Activated B cell treated with CpG ODN at 0.5 μM for 24 hours (primary cell): ENCODE measurements around the gene C19orf18. TPM values are rescaled to one million over a fixed set of nuclear protein-coding genes. Genes with fewer than 3 reads are reported as not detected.

ENCODE experiments used
- ATAC-seq: fragments of 200-7000 bp; cut with Tn5 transposase; one replicate; pipeline ENCODE4 v1.10.0; 2021; ENCODE audit warnings: low read depth, mild to moderate bottlenecking, moderate library complexity
- CTCF ChIA-PET: fragments of 350-600 bp; sonication (Branson Sonifier 250); formaldehyde crosslinking; loops from one replicate; lab custom pipeline; 2021; ENCODE audit warnings: antibody characterized with exemption; lab: Charles Lee
- POLR2A ChIA-PET: fragments of 350-600 bp; sonication (Branson Sonifier 250); formaldehyde crosslinking; loops from one replicate; lab custom pipeline; 2021; ENCODE audit warnings: antibody characterized with exemption; lab: Charles Lee
- DNase-seq: peaks from one replicate; pipeline ENCODE4 v3.0.0; 2022
- H3K27ac Mint-ChIP-seq: one replicate; pipeline ENCODE4 v1.8.0; 2020; ENCODE audit warnings: mixed read lengths
- H3K27me3 Mint-ChIP-seq: one replicate; pipeline ENCODE4 v1.8.0; 2021; ENCODE audit warnings: mixed read lengths
- H3K36me3 Mint-ChIP-seq: one replicate; pipeline ENCODE4 v1.8.0; 2021; ENCODE audit warnings: low read depth, mixed read lengths
- H3K4me1 Mint-ChIP-seq: one replicate; pipeline ENCODE4 v1.8.0; 2021; ENCODE audit warnings: mixed read lengths
- H3K4me3 Mint-ChIP-seq: one replicate; pipeline ENCODE4 v1.8.0; 2020; ENCODE audit warnings: mild to moderate bottlenecking, mixed read lengths
- H3K9me3 Mint-ChIP-seq: one replicate; pipeline ENCODE4 v1.8.0; 2020; ENCODE audit warnings: mixed read lengths
- CTCF ChIP-seq: fragments of 200-600 bp; IDR thresholded peaks from one replicate; pipeline ENCODE4 v1.8.0; 2022; ENCODE audit warnings: antibody characterized with exemption, mild to moderate bottlenecking
- intact Hi-C: fragments of 100-400 bp; cut with micrococcal nuclease; formaldehyde crosslinking; loops from one replicate; pipeline ENCODE4 v1.15.1; 2024
- total RNA-seq: library from RNA; stranded (reverse); gene quantifications from 2 replicates; pipeline ENCODE4 v1.2.3, GENCODE V29; 2022

The C19orf18 gene
- total RNA-seq, 1 donor from 2014 or later: 1.1 TPM

- Mint-ChIP-seq H3K27me3 (peaks cover 2% of the 10 kb centered on the region), H3K27ac (no peak overlapping the region), H3K4me1 (peaks cover 26% of the 10 kb centered on the region), H3K4me3 (no peak overlapping the region), H3K36me3 (peaks cover 12% of the 10 kb centered on the region), H3K9me3 (peaks cover 18% of the 10 kb centered on the region)
- TF ChIP-seq CTCF: no peak
- ChIA-PET CTCF (no interaction called here), POLR2A (interaction anchor here (0.7 kb wide), 1 partner anchor 426 kb away, joined by 3 read pairs; no protein-coding TSS in a partner anchor)
- no peak for ATAC-seq
- no peak for DNase-seq
- intact Hi-C loops: loop anchor here (5.0 kb wide), 3 partner anchors 62 to 462 kb away; partner anchors contain the start of genes ZIK1, ZNF419 and ZNF814
Observed at GRCh38 chr19:57949702-57950101, 24.6 kb downstream of the C19orf18 start.

GRCh38 chr19:57949296-57949695, 25.0 kb downstream of the C19orf18 start:
- Mint-ChIP-seq H3K27ac (no peak overlapping the region), H3K27me3 (peaks cover 2% of the 10 kb centered on the region), H3K4me1 (peaks cover 28% of the 10 kb centered on the region), H3K9me3 (peaks cover 20% of the 10 kb centered on the region), H3K4me3 (no peak overlapping the region), H3K36me3 (peaks cover 16% of the 10 kb centered on the region)
- ChIA-PET CTCF (no interaction called here), POLR2A (interaction anchor here (0.7 kb wide), 1 partner anchor 426 kb away, joined by 3 read pairs; no protein-coding TSS in a partner anchor)
- TF ChIP-seq CTCF: no peak
- no peak for DNase-seq
- no peak for ATAC-seq
- intact Hi-C loops: loop anchor here (5.0 kb wide), 3 partner anchors 62 to 462 kb away; partner anchors contain the start of genes ZIK1, ZNF419 and ZNF814

- peaks cover 27% of the 10 kb centered on the region for H3K9me3 Mint-ChIP-seq
- ChIA-PET CTCF (no interaction called here), POLR2A (interaction anchor here (0.6 to 1.8 kb wide), 4 partner anchors 11 to 55 kb away, joined by 3 to 6 read pairs (median 4); partner anchors contain the start of genes ZNF418 and ZNF606)
Observed at GRCh38 chr19:57947419-57948134, 26.8 kb downstream of the C19orf18 start, which contains the start of gene ZNF256. Gene ZNF256 (minus strand): TSS chr19:57947706. CDS start chr19:57947474, 232 bp downstream.

GRCh38 chr19:57947088-57947418, 27.3 kb downstream of the C19orf18 start:
- H3K4me1 Mint-ChIP-seq: peaks cover 30% of the 10 kb centered on the region
- no peak for TF ChIP-seq CTCF
- peaks cover 39% of the 10 kb centered on the region for H3K36me3 Mint-ChIP-seq
- H3K4me3 Mint-ChIP-seq: peak overlapping the region; percentile 96
- ChIA-PET POLR2A (interaction anchor here (1.2 to 1.8 kb wide), 2 partner anchors 12 to 56 kb away, joined by 4 to 6 read pairs; partner anchors contain the start of genes ZNF418 and ZNF606), CTCF (no interaction called here)
- no peaks in the 10 kb centered on the region for H3K27me3 Mint-ChIP-seq
- DNase-seq (no peak), ATAC-seq (no peak)
- H3K9me3 Mint-ChIP-seq: peaks cover 32% of the 10 kb centered on the region
- intact Hi-C loops: loop anchor here (1.0 to 5.0 kb wide), 12 partner anchors 12 to 460 kb away; partner anchors contain the start of genes ZIK1, ZNF274, ZNF329 and ZNF417
- H3K27ac Mint-ChIP-seq: peak overlapping the region; percentile 89

More at GRCh38 chr19:57947419-57948134, 26.8 kb downstream of the C19orf18 start, which contains the start of gene ZNF256:
- Mint-ChIP-seq H3K4me1 (peaks cover 30% of the 10 kb centered on the region), H3K36me3 (peaks cover 33% of the 10 kb centered on the region), H3K27me3 (no peaks in the 10 kb centered on the region), H3K4me3 (peak within 1 kb of the TSS; percentile 96), H3K27ac (peak within 1 kb of the TSS; percentile 89)
- no peak for TF ChIP-seq CTCF
- DNase-seq (peak; percentile 83), ATAC-seq (peak; percentile 99)
- intact Hi-C loops: loop anchor here (1.0 to 5.0 kb wide), 12 partner anchors 12 to 460 kb away; partner anchors contain the start of genes ZIK1, ZNF274, ZNF329 and ZNF417

DNA sequence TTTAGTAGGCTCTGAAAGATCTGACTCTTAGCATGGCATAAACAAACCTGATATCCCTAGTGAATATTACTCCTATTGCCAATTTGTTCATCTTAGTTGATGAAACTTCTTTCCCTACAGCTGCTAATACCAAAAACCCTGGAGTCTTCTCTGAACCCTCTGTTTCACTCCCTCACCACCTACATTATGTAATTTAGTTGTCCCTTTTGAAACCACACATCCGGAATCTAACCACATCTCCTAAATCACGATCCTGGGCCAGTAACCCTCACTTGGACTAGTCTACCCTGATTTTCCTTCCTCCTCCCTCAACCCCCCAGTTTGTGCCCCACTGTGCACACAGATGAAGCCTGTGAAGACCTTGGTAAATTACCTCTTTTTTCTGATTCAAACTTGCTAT, 28.0 kb downstream of the C19orf18 start:
- H3K27me3 Mint-ChIP-seq: no peaks in the 10 kb centered on the region
- ATAC-seq: no peak
- H3K27ac Mint-ChIP-seq: peak overlapping the region; percentile 20
- peaks cover 30% of the 10 kb centered on the region for H3K4me1 Mint-ChIP-seq
- intact Hi-C loops: loop anchor here (5.0 kb wide), 3 partner anchors 59 to 459 kb away; partner anchors contain the start of genes ZIK1, ZNF419 and ZNF814
- no peak for TF ChIP-seq CTCF
- ChIA-PET POLR2A (interaction anchor here (0.6 to 2.7 kb wide), 3 partner anchors 11 to 171 kb away, joined by 4 to 10 read pairs (median 7); partner anchors contain the start of gene ZNF418), CTCF (no interaction called here)
- H3K9me3 Mint-ChIP-seq: peaks cover 35% of the 10 kb centered on the region
- H3K36me3 Mint-ChIP-seq: peaks cover 46% of the 10 kb centered on the region
- DNase-seq: no peak
- peak overlapping the region; percentile 96 for H3K4me3 Mint-ChIP-seq
